Neural cell (in vitro differentiated cells): Measurements from ENCODE around the gene ZNF362.

Experiments
- CTCF ChIP-seq: fragments of 450-650 bp; IDR thresholded peaks from 2 replicates; pipeline ENCODE4 v1.5.1; 2014; ENCODE audit warnings: antibody characterized with exemption, mild to moderate bottlenecking, moderate library complexity; ENCODE audit not compliant: poor library complexity, severe bottlenecking
- EP300 ChIP-seq: fragments of 450-650 bp; conservative IDR thresholded peaks from 2 replicates; pipeline ENCODE4 v1.6.1; 2014; ENCODE audit warnings: antibody characterized with exemption, mild to moderate bottlenecking, moderate library complexity; ENCODE audit not compliant: poor library complexity, severe bottlenecking
- EZH2 ChIP-seq: fragments of 200-600, 300-800 bp; shearing (Covaris generic), sonication (generic); IDR thresholded peaks from 2 replicates; pipeline ENCODE4 v1.6.1; 2014; ENCODE audit warnings: antibody characterized with exemption, low read length, borderline replicate concordance, mild to moderate bottlenecking; ENCODE audit not compliant: insufficient read depth, poor library complexity, severe bottlenecking
- MXI1 ChIP-seq: fragments of 450-650 bp; conservative IDR thresholded peaks from 2 replicates; pipeline ENCODE4 v1.6.1; 2014; ENCODE audit warnings: antibody characterized with exemption, mild to moderate bottlenecking; ENCODE audit not compliant: poor library complexity, severe bottlenecking
- POLR2AphosphoS5 ChIP-seq: IDR thresholded peaks from 2 replicates; pipeline ENCODE4 v1.6.1; 2012
- RAD21 ChIP-seq: fragments of 450-650 bp; conservative IDR thresholded peaks from 2 replicates; pipeline ENCODE4 v1.6.1; 2014; ENCODE audit warnings: antibody characterized with exemption, mild to moderate bottlenecking, moderate library complexity
- TAF1 ChIP-seq: IDR thresholded peaks from 2 replicates; pipeline ENCODE4 v1.6.1; 2012; ENCODE audit warnings: low read depth

DNA sequence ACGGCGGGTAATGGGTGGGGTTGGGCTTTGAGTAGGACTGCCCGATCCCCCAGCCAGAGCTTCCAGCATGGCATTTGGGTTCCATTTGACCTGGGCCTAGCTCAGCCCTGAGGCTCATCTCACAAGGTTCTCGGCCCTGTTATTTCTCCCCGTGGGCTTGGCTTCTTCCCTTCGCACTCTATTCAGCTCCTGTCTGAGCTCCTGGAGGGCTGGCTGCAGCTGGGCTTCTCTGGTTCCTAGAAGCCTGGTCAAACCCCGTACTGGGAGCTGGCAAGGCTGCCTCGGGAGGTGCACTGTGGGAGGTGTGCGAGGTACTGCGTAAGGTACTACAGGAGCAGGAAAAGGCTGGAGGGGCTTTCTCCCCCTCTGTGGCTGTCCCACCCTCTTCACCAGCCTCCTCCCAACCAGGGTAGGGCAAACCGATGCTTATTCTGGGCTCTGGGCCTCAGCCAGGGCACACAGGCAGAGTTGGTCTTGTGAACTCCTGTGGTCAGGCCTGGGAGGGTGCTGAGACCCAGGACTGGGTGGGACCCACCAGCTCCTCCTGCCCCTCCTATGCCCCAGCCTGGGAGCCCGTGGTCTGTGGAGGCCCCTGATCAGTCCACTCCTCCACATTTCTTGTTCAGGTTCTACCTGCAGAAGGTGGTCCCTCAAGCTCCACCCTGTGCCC is 63.8 kb downstream of the ZNF362 start:
- TF ChIP-seq CTCF (no peak), RAD21 (no peak), POLR2AphosphoS5 (no peak), MXI1 (no peak), EZH2 (no peak), TAF1 (no peak), EP300 (no peak)
